ENCODE measurements around the gene ABTB2.
A peak's percentile ranks its signal among the peaks of the same experiment; 100 is the strongest.

ABTB2 gene

GRCh38 chr11:34315394-34315793, 42.4 kb downstream of the ABTB2 start:
- no peaks in the 10 kb centered on the region for H3K9me3 ChIP-seq (ENCODE audit: control insufficient read depth, insufficient read depth, low read length)
- no peak overlapping the region for H3K27ac ChIP-seq (ENCODE audit: low read depth, low read length)
- peaks cover under 1% of the 10 kb centered on the region; the same call in 1 of the 2 replicates for H3K4me1 ChIP-seq (ENCODE audit: control insufficient read depth, insufficient read depth, low read length)
- H3K4me3 ChIP-seq (ENCODE audit: low read depth, low read length) = no peak overlapping the region
- no peaks in the 10 kb centered on the region for H3K36me3 ChIP-seq (ENCODE audit: control insufficient read depth, insufficient read depth, low read length)
- H3K27me3 ChIP-seq (ENCODE audit: control insufficient read depth, insufficient read depth, low read length) = no peaks in the 10 kb centered on the region
- no peak overlapping the region for H3K9ac ChIP-seq (ENCODE audit: low read depth, low read length)

GRCh38 chr11:34314936-34315335, 42.9 kb downstream of the ABTB2 start:
- Histone ChIP-seq H3K27me3 (ENCODE audit: control insufficient read depth, insufficient read depth, low read length) (no peaks in the 10 kb centered on the region), H3K27ac (ENCODE audit: low read depth, low read length) (no peak overlapping the region), H3K9me3 (ENCODE audit: control insufficient read depth, insufficient read depth, low read length) (no peaks in the 10 kb centered on the region), H3K36me3 (ENCODE audit: control insufficient read depth, insufficient read depth, low read length) (no peaks in the 10 kb centered on the region), H3K4me1 (ENCODE audit: control insufficient read depth, insufficient read depth, low read length) (peaks cover 5% of the 10 kb centered on the region; the same call in 1 of the 2 replicates), H3K9ac (ENCODE audit: low read depth, low read length) (no peak overlapping the region), H3K4me3 (ENCODE audit: low read depth, low read length) (no peak overlapping the region)

- no peaks in the 10 kb centered on the region for H3K9me3 ChIP-seq (ENCODE audit: control insufficient read depth, insufficient read depth, low read length)
- no peak overlapping the region for H3K9ac ChIP-seq (ENCODE audit: low read depth, low read length)
- H3K4me1 ChIP-seq (ENCODE audit: control insufficient read depth, insufficient read depth, low read length) = peaks cover 7% of the 10 kb centered on the region; the same call in 1 of the 2 replicates
- no peak overlapping the region for H3K4me3 ChIP-seq (ENCODE audit: low read depth, low read length)
- no peak overlapping the region for H3K27ac ChIP-seq (ENCODE audit: low read depth, low read length)
- H3K27me3 ChIP-seq (ENCODE audit: control insufficient read depth, insufficient read depth, low read length) = no peaks in the 10 kb centered on the region
- H3K36me3 ChIP-seq (ENCODE audit: control insufficient read depth, insufficient read depth, low read length) = no peaks in the 10 kb centered on the region
Measured at GRCh38 chr11:34314176-34314575, 43.6 kb downstream of the ABTB2 start.

- Histone ChIP-seq H3K4me3 (ENCODE audit: low read depth, low read length) (no peak overlapping the region), H3K27ac (ENCODE audit: low read depth, low read length) (no peak overlapping the region), H3K36me3 (ENCODE audit: control insufficient read depth, insufficient read depth, low read length) (no peaks in the 10 kb centered on the region), H3K9me3 (ENCODE audit: control insufficient read depth, insufficient read depth, low read length) (no peaks in the 10 kb centered on the region), H3K9ac (ENCODE audit: low read depth, low read length) (no peak overlapping the region), H3K27me3 (ENCODE audit: control insufficient read depth, insufficient read depth, low read length) (no peaks in the 10 kb centered on the region), H3K4me1 (ENCODE audit: control insufficient read depth, insufficient read depth, low read length) (peaks cover 11% of the 10 kb centered on the region)
Measured at GRCh38 chr11:34313099-34313517, 44.7 kb downstream of the ABTB2 start.

- peaks cover 18% of the 10 kb centered on the region for H3K4me1 ChIP-seq (ENCODE audit: control insufficient read depth, insufficient read depth, low read length)
- no peak overlapping the region for H3K27ac ChIP-seq (ENCODE audit: low read depth, low read length)
- no peak overlapping the region for H3K4me3 ChIP-seq (ENCODE audit: low read depth, low read length)
- H3K36me3 ChIP-seq (ENCODE audit: control insufficient read depth, insufficient read depth, low read length) = no peaks in the 10 kb centered on the region
- H3K9ac ChIP-seq (ENCODE audit: low read depth, low read length) = no peak overlapping the region
- no peaks in the 10 kb centered on the region for H3K27me3 ChIP-seq (ENCODE audit: control insufficient read depth, insufficient read depth, low read length)
- no peaks in the 10 kb centered on the region for H3K9me3 ChIP-seq (ENCODE audit: control insufficient read depth, insufficient read depth, low read length)
Measured at GRCh38 chr11:34311126-34311525, 46.7 kb downstream of the ABTB2 start.

GRCh38 chr11:34309965-34310364, 47.8 kb downstream of the ABTB2 start:
- peaks cover 18% of the 10 kb centered on the region for H3K4me1 ChIP-seq (ENCODE audit: control insufficient read depth, insufficient read depth, low read length)
- no peaks in the 10 kb centered on the region for H3K36me3 ChIP-seq (ENCODE audit: control insufficient read depth, insufficient read depth, low read length)
- no peaks in the 10 kb centered on the region for H3K9me3 ChIP-seq (ENCODE audit: control insufficient read depth, insufficient read depth, low read length)
- no peak overlapping the region for H3K27ac ChIP-seq (ENCODE audit: low read depth, low read length)
- no peak overlapping the region for H3K9ac ChIP-seq (ENCODE audit: low read depth, low read length)
- H3K4me3 ChIP-seq (ENCODE audit: low read depth, low read length) = no peak overlapping the region
- H3K27me3 ChIP-seq (ENCODE audit: control insufficient read depth, insufficient read depth, low read length) = no peaks in the 10 kb centered on the region

GRCh38 chr11:34308913-34309585, 48.8 kb downstream of the ABTB2 start:
- Histone ChIP-seq H3K36me3 (ENCODE audit: control insufficient read depth, insufficient read depth, low read length) (no peaks in the 10 kb centered on the region), H3K9ac (ENCODE audit: low read depth, low read length) (no peak overlapping the region), H3K4me1 (ENCODE audit: control insufficient read depth, insufficient read depth, low read length) (peaks cover 18% of the 10 kb centered on the region), H3K27me3 (ENCODE audit: control insufficient read depth, insufficient read depth, low read length) (no peaks in the 10 kb centered on the region), H3K27ac (ENCODE audit: low read depth, low read length) (no peak overlapping the region), H3K9me3 (ENCODE audit: control insufficient read depth, insufficient read depth, low read length) (no peaks in the 10 kb centered on the region), H3K4me3 (ENCODE audit: low read depth, low read length) (no peak overlapping the region)

GRCh38 chr11:34308049-34308912, 49.5 kb downstream of the ABTB2 start:
- Histone ChIP-seq H3K9me3 (ENCODE audit: control insufficient read depth, insufficient read depth, low read length) (no peaks in the 10 kb centered on the region), H3K27ac (ENCODE audit: low read depth, low read length) (peak overlapping the region; percentile 17), H3K4me3 (ENCODE audit: low read depth, low read length) (no peak overlapping the region), H3K27me3 (ENCODE audit: control insufficient read depth, insufficient read depth, low read length) (no peaks in the 10 kb centered on the region), H3K4me1 (ENCODE audit: control insufficient read depth, insufficient read depth, low read length) (peaks cover 18% of the 10 kb centered on the region), H3K36me3 (ENCODE audit: control insufficient read depth, insufficient read depth, low read length) (no peaks in the 10 kb centered on the region), H3K9ac (ENCODE audit: low read depth, low read length) (no peak overlapping the region)

- H3K9ac ChIP-seq (ENCODE audit: low read depth, low read length) = no peak overlapping the region
- no peaks in the 10 kb centered on the region for H3K36me3 ChIP-seq (ENCODE audit: control insufficient read depth, insufficient read depth, low read length)
- H3K4me3 ChIP-seq (ENCODE audit: low read depth, low read length) = no peak overlapping the region
- no peaks in the 10 kb centered on the region for H3K27me3 ChIP-seq (ENCODE audit: control insufficient read depth, insufficient read depth, low read length)
- H3K4me1 ChIP-seq (ENCODE audit: control insufficient read depth, insufficient read depth, low read length) = peaks cover 23% of the 10 kb centered on the region
- no peak overlapping the region for H3K27ac ChIP-seq (ENCODE audit: low read depth, low read length)
- H3K9me3 ChIP-seq (ENCODE audit: control insufficient read depth, insufficient read depth, low read length) = no peaks in the 10 kb centered on the region
Measured at GRCh38 chr11:34305780-34306179, 52.0 kb downstream of the ABTB2 start.

GRCh38 chr11:34305193-34305592, 52.6 kb downstream of the ABTB2 start:
- Histone ChIP-seq H3K36me3 (ENCODE audit: control insufficient read depth, insufficient read depth, low read length) (no peaks in the 10 kb centered on the region), H3K9me3 (ENCODE audit: control insufficient read depth, insufficient read depth, low read length) (no peaks in the 10 kb centered on the region), H3K4me3 (ENCODE audit: low read depth, low read length) (no peak overlapping the region), H3K27me3 (ENCODE audit: control insufficient read depth, insufficient read depth, low read length) (no peaks in the 10 kb centered on the region), H3K27ac (ENCODE audit: low read depth, low read length) (no peak overlapping the region), H3K9ac (ENCODE audit: low read depth, low read length) (no peak overlapping the region), H3K4me1 (ENCODE audit: control insufficient read depth, insufficient read depth, low read length) (peaks cover 20% of the 10 kb centered on the region)

GRCh38 chr11:34303028-34303570, 54.7 kb downstream of the ABTB2 start:
- Histone ChIP-seq H3K4me3 (ENCODE audit: low read depth, low read length) (no peak overlapping the region), H3K4me1 (ENCODE audit: control insufficient read depth, insufficient read depth, low read length) (peaks cover 26% of the 10 kb centered on the region), H3K27ac (ENCODE audit: low read depth, low read length) (no peak overlapping the region), H3K9me3 (ENCODE audit: control insufficient read depth, insufficient read depth, low read length) (no peaks in the 10 kb centered on the region), H3K36me3 (ENCODE audit: control insufficient read depth, insufficient read depth, low read length) (no peaks in the 10 kb centered on the region), H3K9ac (ENCODE audit: low read depth, low read length) (no peak overlapping the region), H3K27me3 (ENCODE audit: control insufficient read depth, insufficient read depth, low read length) (no peaks in the 10 kb centered on the region)

All from HUES48 (cell line).